PFSK-1 (cell line): ENCODE data around the gene TLR1.

Experiments
- POLR2AphosphoS5 ChIP-seq: IDR thresholded peaks from 2 replicates; pipeline ENCODE4 v1.6.1; 2012; ENCODE audit warnings: low read depth, mild to moderate bottlenecking, control low read depth, low read length, moderate library complexity
- SIN3A ChIP-seq: IDR thresholded peaks from 2 replicates; pipeline ENCODE4 v1.6.1; 2012; ENCODE audit warnings: mild to moderate bottlenecking, low read length, moderate library complexity, borderline replicate concordance; ENCODE audit not compliant: insufficient read depth
- TAF1 ChIP-seq: IDR thresholded peaks from 2 replicates; pipeline ENCODE4 v1.6.1; 2012; ENCODE audit warnings: low read length, control low read depth, borderline replicate concordance; ENCODE audit not compliant: insufficient read depth
- TF ChIP-seq, protein P1 (sequence below), 2 experiments: IDR thresholded peaks; 2 replicates each; pipeline versions ENCODE4 v1.6.1 to v1.8.0; 2011 to 2012; ENCODE audit warnings: low read depth in 2 of 2, low read length in 2 of 2, control low read depth in 1 of 2, inconsistent platforms in 1 of 2, mild to moderate bottlenecking in 1 of 2, moderate library complexity in 1 of 2; ENCODE audit not compliant: insufficient read depth in 1 of 2

DNA sequence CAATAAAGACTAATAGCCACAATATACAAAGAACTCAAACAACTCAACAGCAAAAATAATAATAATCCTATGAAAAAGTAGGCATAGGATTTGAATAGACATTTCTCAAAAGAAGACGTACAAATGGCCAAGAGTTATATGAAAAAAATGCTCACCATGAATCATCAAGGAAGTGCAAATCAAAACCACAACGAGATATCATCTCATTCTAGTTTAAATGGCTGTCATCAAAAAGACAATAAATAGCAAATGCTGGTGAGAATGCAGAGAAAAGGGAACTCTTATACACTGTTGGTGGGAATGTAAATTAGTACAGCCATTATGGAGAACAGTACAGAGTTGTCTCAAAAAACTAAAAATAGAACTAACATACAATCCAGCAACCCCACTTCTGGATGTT is 33.3 kb upstream of the TLR1 start:
- TF ChIP-seq POLR2AphosphoS5, result no peak
- TF ChIP-seq TAF1, result no peak
- TF ChIP-seq, protein P1, sequence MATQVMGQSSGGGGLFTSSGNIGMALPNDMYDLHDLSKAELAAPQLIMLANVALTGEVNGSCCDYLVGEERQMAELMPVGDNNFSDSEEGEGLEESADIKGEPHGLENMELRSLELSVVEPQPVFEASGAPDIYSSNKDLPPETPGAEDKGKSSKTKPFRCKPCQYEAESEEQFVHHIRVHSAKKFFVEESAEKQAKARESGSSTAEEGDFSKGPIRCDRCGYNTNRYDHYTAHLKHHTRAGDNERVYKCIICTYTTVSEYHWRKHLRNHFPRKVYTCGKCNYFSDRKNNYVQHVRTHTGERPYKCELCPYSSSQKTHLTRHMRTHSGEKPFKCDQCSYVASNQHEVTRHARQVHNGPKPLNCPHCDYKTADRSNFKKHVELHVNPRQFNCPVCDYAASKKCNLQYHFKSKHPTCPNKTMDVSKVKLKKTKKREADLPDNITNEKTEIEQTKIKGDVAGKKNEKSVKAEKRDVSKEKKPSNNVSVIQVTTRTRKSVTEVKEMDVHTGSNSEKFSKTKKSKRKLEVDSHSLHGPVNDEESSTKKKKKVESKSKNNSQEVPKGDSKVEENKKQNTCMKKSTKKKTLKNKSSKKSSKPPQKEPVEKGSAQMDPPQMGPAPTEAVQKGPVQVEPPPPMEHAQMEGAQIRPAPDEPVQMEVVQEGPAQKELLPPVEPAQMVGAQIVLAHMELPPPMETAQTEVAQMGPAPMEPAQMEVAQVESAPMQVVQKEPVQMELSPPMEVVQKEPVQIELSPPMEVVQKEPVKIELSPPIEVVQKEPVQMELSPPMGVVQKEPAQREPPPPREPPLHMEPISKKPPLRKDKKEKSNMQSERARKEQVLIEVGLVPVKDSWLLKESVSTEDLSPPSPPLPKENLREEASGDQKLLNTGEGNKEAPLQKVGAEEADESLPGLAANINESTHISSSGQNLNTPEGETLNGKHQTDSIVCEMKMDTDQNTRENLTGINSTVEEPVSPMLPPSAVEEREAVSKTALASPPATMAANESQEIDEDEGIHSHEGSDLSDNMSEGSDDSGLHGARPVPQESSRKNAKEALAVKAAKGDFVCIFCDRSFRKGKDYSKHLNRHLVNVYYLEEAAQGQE (IDR thresholded peaks at IDR 0.05; ENCODE audit: insufficient read depth in 1 of 2, low read depth in 2 of 2, low read length in 2 of 2), result no peak
- TF ChIP-seq SIN3A, result no peak
